NCI-H128 (cell line): ENCODE measurements around the gene ITPK1.

Experiments used
- DNase-seq: peaks from one replicate; lab custom pipeline; 2025; ENCODE audit not compliant: unreplicated experiment; lab: John Stamatoyannopoulos, UW

ITPK1 gene

DNA sequence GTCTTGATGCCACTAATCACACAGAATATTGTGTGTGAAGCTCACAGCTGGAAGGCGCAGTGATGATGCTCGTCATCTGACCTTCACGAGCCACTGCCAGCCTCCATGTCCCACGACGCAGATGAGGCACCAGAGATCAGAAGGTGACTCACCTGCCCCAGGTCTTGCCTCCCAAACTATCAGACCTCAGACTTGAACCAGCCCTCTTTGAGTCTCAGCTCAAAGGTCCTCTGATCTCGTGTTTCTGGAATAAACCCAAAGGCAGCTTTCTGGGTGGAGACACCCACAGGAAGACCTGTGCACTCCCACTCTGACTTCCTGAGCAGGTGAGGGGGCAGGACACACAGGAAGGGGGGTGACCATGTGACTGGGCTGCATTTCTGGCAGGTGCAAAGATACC lies 212.4 kb downstream of the ITPK1 start:
- DNase-seq = no peak

DNA sequence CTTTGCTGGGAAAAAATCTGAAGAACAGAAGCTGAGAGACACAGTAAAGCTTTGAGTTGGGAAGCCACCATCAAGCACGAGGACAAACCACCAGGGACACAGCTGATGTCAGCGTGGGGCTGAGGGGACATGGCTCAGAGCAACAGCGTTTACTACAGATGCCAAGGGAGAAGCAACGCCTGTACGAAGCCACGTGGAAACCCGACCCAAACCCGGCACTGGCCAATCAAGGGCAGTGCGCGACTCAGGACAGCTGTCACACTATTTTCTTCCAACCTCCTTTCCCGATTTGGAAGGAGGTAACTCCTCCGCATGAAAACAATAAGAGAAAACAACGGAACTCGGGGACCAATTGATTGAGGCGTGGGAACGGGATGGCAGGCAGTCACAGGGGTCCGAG lies 213.0 kb downstream of the ITPK1 start:
- no peak for DNase-seq

DNA sequence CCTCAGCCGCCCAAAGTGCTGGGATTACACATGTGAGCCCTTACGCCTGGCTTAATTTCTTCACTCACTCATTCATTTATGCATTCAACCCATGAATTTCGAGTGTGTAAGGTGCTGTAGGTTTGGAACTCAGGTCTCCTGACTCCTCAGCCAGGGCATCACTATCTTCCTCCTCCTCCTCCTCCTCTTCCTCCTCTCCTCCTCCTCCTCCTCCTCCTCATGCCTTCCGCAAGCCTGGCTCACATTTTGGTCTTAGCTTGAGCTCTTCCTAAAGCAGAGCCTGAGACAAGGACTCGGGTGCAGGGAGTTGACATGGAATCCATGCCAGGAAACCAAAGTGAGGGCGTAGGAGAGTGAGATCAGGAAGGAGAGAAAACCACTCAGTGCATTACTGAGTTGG lies 213.5 kb downstream of the ITPK1 start:
- DNase-seq = no peak

DNA sequence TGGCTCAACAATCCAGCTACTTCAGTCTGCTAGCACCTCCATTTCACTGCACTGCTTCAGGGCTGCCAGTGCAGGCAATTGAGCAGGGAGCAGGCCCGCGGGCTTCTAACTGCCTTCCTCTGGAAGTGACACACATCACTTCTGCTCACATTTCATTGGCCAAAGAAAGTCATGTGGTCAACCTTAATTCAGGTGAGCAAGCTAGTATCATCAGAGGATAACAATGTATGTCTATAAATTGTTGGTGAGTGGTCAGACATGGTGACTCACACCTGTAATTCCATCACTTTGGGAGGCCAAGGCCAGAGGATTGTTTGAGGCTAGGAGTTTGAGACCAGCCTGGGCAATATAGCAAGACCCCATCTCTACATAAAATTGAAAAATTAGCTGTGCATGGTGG lies 215.1 kb downstream of the ITPK1 start:
- DNase-seq = no peak

DNA sequence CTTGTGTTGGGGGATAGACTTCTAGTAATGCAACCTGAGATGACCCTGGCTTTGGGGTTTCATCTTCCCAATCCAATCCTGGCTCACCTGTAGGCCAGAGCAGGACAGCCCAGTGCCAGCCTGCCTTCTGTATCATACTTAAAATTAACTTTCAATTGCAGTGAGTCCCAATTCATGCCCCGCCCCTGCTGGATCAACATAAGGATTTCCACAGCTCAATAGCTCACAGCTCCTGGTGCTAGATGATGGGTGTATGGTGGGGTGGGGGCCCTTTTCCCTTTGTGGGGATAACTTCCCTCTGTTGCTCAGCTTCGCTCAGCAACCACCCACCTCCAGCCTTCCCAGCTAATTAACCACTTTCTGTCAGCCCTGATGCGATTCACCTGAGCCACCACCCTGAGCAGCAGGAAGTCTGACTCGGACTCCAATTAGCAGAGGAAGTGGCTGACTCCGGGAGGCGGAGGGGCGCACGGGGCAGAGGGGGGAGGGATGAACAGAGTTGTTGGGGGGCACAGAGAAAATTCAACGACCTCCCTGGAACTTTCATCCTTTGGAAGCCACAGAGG lies 217.1 kb downstream of the ITPK1 start:
- no peak for DNase-seq

DNA sequence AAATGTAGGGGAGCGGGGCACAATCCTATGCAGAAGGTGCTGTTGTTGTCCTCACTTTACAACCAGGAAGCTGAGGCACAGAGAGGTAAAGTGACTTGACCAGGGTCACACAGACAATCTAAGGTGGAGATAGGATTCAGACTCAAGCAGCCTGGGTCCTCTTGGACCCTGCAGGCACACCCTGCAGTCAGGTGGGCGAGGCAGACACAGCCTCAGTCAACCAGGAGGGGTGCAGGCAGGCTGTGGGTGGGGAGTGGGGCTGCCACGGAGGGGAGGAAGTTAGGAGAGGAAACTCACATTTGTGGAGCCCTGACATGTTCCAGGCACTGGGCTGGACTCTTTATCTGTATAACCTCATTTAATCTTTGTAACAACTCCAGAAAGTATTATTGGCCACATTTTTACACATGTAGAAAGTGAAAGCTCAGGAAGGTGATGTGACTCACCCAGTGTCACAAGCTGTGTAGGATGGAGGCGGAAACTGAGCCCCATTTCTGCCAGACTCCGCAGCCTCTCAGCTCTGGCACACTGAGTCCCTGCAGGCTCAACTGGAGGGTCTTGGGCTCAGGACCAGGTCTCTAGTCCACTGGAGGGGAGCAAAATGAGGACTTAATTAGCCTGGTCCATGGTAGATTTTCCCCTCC lies 217.7 kb downstream of the ITPK1 start:
- no peak for DNase-seq

DNA sequence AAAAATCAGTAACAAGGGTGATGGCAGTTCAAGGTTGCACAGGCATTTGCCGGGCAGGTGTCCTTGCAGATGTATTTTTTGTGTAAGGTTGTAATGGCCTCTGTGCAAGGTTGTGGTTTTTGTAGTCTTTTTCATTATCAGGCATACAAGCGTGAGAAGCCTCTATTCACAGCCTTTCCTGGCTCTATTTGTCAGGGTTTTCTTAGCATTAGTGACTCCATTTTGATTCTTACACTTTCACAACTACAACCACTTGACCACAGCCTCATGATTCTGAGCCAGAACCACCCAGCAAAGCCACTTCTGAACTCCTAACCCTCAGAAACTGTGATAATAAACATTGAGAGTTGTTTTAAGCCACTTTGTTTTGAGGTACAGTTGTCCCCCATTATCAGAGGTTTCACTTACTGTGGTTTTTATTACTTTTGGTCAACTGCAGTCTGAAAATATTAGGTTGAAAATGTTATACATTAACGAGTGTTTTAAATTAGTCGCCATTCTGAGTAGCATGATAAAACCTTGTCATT lies 220.3 kb downstream of the ITPK1 start:
- DNase-seq = no peak

DNA sequence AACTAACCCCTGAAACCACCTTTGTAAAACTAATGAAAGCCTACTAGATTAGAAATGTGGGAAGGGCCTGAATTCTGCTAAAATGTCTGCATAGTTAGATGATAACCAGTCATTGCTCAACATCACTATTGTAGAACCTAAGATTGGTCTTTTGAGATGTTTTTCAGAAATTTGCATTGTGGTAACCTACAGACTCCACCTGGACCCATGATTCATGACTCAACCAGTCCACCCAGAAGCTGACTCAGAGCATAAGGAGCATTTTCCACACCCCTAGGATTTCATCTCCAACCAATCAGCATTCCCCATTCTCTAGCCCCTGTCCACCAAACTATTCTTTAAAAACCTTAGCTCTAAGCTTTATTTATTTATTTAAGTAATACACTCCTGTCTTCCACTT lies 223.1 kb downstream of the ITPK1 start:
- DNase-seq = no peak

DNA sequence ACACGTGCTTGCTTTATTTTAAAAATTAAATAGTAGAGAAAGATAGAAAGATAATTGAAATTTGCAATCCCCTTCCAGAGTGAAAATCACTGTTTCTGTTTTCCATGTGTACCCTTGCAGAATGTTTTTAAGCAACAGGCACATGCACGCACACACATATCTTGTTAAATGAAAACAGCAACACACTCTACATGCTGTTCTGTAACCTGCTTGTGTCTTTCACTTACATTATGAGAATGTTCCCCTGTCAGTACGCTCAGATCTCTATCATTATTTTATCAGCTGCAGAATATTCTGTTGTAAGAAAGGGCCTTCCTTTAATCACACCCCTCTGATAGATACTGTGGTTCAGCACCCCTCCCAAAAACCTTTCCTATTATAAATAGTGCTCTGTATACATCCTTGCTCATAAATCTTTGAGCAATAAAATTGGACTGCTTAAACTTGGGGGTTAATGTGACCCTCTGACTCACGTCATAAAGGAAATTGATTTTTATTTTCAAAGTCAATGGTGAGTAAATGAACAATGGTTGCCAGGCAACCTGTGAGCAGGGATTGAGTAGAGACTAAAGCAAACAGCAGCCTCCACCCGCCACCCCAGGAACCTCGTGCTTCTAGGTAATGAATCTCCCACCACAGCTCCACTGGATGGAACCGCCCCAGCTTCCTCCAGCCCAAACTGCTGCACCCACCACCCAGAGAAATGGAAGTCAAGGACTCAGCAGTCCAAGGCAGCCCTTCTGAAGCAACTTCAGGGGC lies 224.7 kb downstream of the ITPK1 start:
- DNase-seq = peak; percentile 69

DNA sequence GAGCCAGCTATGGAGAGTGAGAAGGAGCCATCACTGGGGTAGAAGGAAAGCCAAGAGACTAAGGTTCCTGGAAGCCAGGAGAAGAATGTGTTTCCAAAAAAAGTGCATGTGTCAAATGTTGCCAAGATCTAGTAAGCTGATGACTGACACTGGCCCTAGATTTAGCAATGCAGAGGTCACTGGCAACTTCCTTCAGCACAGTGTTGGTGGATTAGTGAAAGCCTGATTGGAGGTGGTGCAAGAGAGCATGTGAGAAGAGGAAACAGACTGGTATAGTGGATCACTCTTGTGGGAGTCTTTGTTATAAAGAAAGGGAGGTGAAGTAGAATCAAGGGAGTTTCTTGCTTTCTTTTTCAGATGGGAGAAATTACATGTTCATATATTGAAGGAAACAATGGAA lies 226.8 kb downstream of the ITPK1 start:
- DNase-seq = no peak

DNA sequence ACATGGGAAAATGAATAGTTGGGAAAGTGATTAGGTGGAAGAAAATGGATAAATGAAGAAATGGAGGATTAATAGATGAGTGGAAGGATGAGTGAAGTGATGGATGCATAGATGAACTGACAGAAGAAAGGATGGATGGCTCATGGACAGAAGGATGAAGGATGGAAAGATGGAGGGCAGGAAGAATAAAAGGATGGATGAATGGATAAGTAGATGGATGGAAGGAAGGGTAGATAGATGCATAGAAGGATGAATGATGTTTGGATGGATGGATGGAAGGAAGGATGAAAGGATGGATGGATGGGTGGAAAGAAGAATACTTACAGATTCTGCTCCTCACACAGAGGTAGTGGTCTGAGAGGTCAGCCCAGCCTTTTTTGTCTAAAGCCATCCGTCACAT lies 228.6 kb downstream of the ITPK1 start:
- DNase-seq = no peak
